RPMI7951 (cell line): ENCODE data around the gene DENND1B. TPM values are rescaled to one million over a fixed set of nuclear protein-coding genes. Genes with fewer than 3 reads are reported as not detected.

ENCODE experiments used
- DNase-seq: peaks from one replicate; pipeline ENCODE4 v3.0.0-alpha.2; 2012; ENCODE audit warnings: low read depth
- total RNA-seq: library from RNA; depleted of rRNA; stranded (reverse); fragments of >200 nt; shearing (Covaris generic); gene quantifications from 2 replicates; pipeline ENCODE4 v1.2.3, GENCODE V29; 2014; rRNA removed

The DENND1B gene
- total RNA-seq, 1 experiment from 2014 or later, result 10.6 TPM

DNA sequence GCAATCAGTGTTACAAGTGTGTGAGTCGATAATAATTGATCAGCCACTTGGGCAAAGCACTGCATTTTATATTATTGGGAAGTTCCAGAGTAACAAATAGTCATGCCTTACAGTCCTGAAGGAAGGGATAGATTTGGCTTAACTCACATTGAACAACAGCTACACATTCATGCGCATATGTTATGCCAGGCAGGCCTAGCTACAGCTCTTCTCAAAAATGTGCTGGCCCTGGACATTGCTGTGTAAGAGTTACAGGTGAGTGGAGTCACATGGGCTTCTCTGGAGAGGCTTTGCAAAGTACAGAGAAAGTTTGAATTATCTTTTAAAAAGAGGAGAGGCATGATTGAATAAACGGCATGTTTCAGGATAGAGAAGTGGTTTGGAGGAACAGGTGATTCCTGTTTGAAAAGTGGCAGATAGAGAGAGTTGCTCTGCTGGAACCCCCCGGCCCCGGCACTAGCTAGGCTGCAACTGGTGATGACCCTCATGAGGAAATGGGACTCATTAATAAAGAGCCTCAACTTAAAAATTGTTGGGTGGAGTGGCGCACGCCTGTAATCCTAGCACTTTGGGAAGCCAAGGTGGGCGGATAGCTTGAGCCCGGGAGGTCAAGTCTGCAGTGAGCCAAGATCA lies 306.6 kb downstream of the DENND1B start:
- no peak for DNase-seq

DNA sequence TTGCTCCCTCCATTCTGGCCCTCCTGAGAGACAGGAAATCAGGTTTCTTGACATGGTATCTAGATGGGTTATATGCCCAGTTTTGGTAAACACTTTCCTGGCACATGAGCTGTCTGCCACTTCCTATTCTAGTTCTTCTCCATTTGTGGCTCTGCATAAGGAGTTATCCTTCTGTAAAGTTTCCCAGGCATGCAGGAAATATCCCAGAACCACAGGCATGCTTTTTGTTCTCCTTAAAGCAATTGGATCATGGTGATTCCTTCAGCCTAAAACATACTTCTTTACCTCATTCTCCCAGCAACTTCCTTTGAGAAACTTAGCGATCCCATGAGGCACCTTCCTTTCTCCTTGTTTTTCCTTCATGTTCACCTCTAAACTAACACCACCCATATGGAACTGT lies 307.4 kb downstream of the DENND1B start:
- no peak for DNase-seq

DNA sequence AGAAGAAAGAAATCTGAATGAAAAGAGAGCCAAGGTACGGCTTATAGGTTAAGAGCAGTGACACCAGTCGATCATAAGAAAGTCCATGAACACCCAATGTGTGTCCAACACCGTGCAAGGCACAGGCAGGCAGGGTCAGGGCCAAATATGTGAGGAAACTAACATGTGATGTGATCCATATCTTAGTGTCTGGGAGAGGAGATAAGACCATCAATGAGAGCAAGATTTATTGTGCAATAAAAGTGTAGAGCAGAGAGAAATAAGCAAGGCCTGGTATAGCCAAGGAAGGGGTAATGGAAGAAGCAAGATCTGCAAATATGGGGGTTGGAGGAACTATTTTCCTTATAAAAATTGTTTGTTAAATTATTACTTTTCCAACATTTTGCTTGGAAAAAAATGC lies 308.5 kb downstream of the DENND1B start:
- DNase-seq, result no peak

DNA sequence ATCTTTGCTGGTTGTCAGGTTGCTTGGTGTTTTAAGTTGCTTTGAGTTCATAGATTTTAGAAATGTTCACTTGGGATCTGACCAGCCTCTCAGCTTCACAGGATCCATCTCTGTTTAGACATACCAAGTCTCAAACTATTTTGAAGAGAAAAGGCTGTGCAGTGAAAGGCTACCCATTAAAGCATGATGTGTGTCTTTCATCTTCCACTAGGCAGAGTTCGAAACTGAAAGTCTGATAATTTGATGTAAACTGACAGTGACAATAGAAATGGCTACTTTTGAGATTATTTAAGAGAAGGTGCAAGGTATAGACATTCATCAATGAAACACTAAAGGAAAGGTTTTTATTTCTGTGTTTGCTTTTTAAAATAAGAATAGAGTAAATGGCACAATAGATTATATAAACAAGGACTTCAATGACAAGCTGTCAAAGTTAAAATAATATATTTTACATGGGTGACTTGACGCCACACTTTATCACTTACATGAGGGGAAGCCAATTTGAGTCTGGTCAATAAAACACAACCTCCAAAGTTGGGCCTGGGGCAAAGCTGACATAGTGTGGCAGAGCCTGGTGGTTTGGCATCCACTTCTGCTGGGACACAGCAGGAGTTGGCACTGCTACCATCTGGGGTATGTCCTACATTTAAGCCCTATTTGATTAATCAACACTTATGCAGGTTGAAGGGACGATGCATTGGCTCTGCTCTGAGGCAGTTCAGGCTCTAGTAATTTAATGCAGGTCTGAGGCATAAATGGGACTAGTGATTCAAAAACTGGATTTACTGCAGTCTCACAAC lies 309.6 kb downstream of the DENND1B start:
- no peak for DNase-seq

DNA sequence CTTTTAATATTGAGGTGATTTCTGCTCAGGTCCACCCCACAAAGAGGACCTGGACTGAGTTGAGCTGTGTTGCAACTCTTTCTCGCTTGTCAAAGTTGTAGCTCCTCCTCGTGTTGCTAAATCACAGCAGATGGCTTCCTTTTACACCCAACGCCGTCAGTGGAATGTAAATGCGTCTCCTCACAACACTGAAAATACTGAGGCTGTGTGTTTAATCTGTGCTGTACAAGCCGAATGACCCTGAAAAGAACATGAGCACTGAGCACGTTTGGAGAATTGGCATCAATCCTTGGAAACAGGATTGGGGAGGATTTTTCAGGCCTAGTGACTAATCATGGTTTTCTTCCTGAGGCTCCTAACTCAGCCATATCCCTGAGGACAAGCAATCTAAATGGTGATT lies 311.2 kb downstream of the DENND1B start:
- no peak for DNase-seq

DNA sequence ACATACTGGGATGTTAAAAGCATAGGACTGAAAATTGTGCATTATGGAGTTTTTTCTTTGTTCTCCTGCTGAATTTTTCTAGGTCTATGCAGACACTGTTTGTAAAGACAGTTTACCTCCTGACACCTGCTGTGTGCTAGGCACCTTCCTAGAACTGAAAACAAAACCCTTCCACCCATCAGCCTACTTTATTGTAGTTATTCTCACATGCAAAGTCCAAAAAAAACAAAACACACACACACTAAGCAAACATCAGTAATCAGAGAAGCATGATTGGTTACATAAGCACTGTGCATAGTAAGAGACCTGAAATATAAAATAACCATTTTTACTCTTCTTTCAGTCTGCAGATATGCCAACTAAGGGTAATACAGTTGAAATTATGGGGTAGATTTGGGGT lies 312.1 kb downstream of the DENND1B start:
- no peak for DNase-seq

DNA sequence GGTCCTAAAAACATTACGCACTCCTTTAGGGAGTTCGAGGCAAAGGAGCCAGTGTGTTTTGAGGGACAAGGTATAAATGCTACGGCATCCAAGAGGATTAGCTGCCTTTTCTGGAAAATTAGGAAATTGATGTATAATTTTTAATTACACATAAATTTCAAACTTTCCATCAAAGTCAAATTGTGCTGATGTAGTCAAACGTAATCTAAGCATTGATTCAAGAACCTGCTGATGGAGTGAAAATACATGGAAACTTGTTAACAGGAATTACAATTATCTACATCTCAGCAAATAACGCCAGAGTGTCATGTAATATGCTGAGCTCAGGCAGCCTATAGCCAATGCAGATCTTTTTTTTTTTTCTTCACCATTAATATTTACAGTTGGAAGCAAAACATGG lies 312.7 kb downstream of the DENND1B start:
- DNase-seq, result no peak

Other genes with a start within 250 kb of the DENND1B start
- 2.6 and 8.3 TPM in 2 replicates for gene C1orf53, start 127.2 kb upstream of the DENND1B start, total RNA-seq
- 0.12 TPM in 1 of 2 replicates, not detected in the other for gene LHX9, start 141.9 kb upstream of the DENND1B start, total RNA-seq